GM11168 (cell line): ENCODE data around the gene PDZRN4.
"Not testable (repeated sequence)": the region's sequence is repeated elsewhere in the genome, so short reads cannot be mapped to it uniquely, and the experiment has no call there.

Experiments
- in situ Hi-C: fragments of 300-500 bp; cut with MboI; formaldehyde crosslinking; loops from one replicate; pipeline ENCODE4 v1.12.0; 2022; ENCODE audit warnings: low sequenced_read_pairs; ENCODE audit not compliant: unreplicated experiment

PDZRN4 gene

GRCh38 chr12:41213107-41213506, 25.0 kb downstream of the PDZRN4 start:
- in situ Hi-C loops: no loop called here

- in situ Hi-C loops: no loop called here
Measured at GRCh38 chr12:41213648-41214047, 25.5 kb downstream of the PDZRN4 start.

GRCh38 chr12:41217727-41218126, 29.6 kb downstream of the PDZRN4 start:
- in situ Hi-C loops: no loop called here

GRCh38 chr12:41220931-41221330, 32.8 kb downstream of the PDZRN4 start:
- in situ Hi-C loops: no loop called here

GRCh38 chr12:41221491-41221890, 33.4 kb downstream of the PDZRN4 start:
- in situ Hi-C loops: no loop called here

GRCh38 chr12:41223600-41223999, 35.5 kb downstream of the PDZRN4 start:
- in situ Hi-C loops: no loop called here

GRCh38 chr12:41224066-41224465, 35.9 kb downstream of the PDZRN4 start:
- in situ Hi-C loops: no loop called here

GRCh38 chr12:41225179-41225578, 37.1 kb downstream of the PDZRN4 start:
- in situ Hi-C loops: no loop called here

GRCh38 chr12:41228066-41228820, 40.1 kb downstream of the PDZRN4 start:
- in situ Hi-C loops: no loop called here

- in situ Hi-C loops: no loop called here
Measured at GRCh38 chr12:41230756-41231155, 42.6 kb downstream of the PDZRN4 start.

GRCh38 chr12:41234692-41235091, 46.6 kb downstream of the PDZRN4 start:
- in situ Hi-C loops: no loop called here

- in situ Hi-C loops: no loop called here
Measured at GRCh38 chr12:41242603-41243002, 54.5 kb downstream of the PDZRN4 start.

GRCh38 chr12:41248391-41248790, 60.3 kb downstream of the PDZRN4 start:
- in situ Hi-C loops: no loop called here

- in situ Hi-C loops: no loop called here
Measured at GRCh38 chr12:41250748-41251147, 62.6 kb downstream of the PDZRN4 start.

GRCh38 chr12:41254004-41254914, 66.1 kb downstream of the PDZRN4 start:
- in situ Hi-C loops: no loop called here

- in situ Hi-C loops: not testable (repeated sequence)
Measured at GRCh38 chr12:41263196-41263595, 75.1 kb downstream of the PDZRN4 start.

- in situ Hi-C loops: no loop called here
Measured at GRCh38 chr12:41264281-41264680, 76.2 kb downstream of the PDZRN4 start.

- in situ Hi-C loops: no loop called here
Measured at GRCh38 chr12:41269056-41269455, 80.9 kb downstream of the PDZRN4 start.

- in situ Hi-C loops: no loop called here
Measured at GRCh38 chr12:41271489-41271888, 83.4 kb downstream of the PDZRN4 start.

- in situ Hi-C loops: no loop called here
Measured at GRCh38 chr12:41274643-41275042, 86.5 kb downstream of the PDZRN4 start.
